Measurements from ENCODE around the gene SPATA9. TPM values are rescaled to one million over a fixed set of nuclear protein-coding genes. Genes with fewer than 3 reads are reported as not detected.
A peak's percentile ranks its signal among the peaks of the same experiment; 100 is the strongest.

SPATA9 gene
- total and polyA plus RNA-seq, 9 of the 15 experiments (the other 6 are each of a cell fraction or from before 2014, with no cell fraction given), result 0.16 to 5.5 (median 0.39) TPM; not detected in 3

GRCh38 chr5:95712347-95712958 lies 29.7 kb upstream of the SPATA9 start (continued):
- TF ChIP-seq ZNF707 (CRISPR knock-in tag; conservative IDR thresholded peaks at IDR 0.05), result no peak
- peak; percentile 82 for TF ChIP-seq MEF2A (IDR thresholded peaks at IDR 0.05; ENCODE audit: control insufficient read depth, low read depth, low read length)
- TF ChIP-seq, protein P1, sequence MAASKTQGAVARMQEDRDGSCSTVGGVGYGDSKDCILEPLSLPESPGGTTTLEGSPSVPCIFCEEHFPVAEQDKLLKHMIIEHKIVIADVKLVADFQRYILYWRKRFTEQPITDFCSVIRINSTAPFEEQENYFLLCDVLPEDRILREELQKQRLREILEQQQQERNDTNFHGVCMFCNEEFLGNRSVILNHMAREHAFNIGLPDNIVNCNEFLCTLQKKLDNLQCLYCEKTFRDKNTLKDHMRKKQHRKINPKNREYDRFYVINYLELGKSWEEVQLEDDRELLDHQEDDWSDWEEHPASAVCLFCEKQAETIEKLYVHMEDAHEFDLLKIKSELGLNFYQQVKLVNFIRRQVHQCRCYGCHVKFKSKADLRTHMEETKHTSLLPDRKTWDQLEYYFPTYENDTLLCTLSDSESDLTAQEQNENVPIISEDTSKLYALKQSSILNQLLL (CRISPR knock-in tag; IDR thresholded peaks at IDR 0.05; ENCODE audit: borderline replicate concordance), result no peak
- no peak for TF ChIP-seq E2F3 (CRISPR knock-in tag; IDR thresholded peaks at IDR 0.05)
- TF ChIP-seq TRIM28 (IDR thresholded peaks at IDR 0.05), result 0 out of 2 replicates have a peak, but pooled peaks have one; percentile 53
- peak; percentile 33; the same call in 1 of the 2 replicates for TF ChIP-seq GMEB1 (CRISPR knock-in tag; IDR thresholded peaks at IDR 0.05)
- no peak for TF ChIP-seq SRSF1 (IDR thresholded peaks at IDR 0.05; ENCODE audit: low read depth, low read length)
- TF ChIP-seq, protein P2, sequence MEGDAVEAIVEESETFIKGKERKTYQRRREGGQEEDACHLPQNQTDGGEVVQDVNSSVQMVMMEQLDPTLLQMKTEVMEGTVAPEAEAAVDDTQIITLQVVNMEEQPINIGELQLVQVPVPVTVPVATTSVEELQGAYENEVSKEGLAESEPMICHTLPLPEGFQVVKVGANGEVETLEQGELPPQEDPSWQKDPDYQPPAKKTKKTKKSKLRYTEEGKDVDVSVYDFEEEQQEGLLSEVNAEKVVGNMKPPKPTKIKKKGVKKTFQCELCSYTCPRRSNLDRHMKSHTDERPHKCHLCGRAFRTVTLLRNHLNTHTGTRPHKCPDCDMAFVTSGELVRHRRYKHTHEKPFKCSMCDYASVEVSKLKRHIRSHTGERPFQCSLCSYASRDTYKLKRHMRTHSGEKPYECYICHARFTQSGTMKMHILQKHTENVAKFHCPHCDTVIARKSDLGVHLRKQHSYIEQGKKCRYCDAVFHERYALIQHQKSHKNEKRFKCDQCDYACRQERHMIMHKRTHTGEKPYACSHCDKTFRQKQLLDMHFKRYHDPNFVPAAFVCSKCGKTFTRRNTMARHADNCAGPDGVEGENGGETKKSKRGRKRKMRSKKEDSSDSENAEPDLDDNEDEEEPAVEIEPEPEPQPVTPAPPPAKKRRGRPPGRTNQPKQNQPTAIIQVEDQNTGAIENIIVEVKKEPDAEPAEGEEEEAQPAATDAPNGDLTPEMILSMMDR (IDR thresholded peaks at IDR 0.05 in 2 of 3, conservative IDR thresholded peaks at IDR 0.05 in 1 of 3; ENCODE audit: insufficient read depth in 2 of 3, low read depth in 1 of 3, low read length in 3 of 3), result no peak
- TF ChIP-seq FOSL1 (tag; conservative IDR thresholded peaks at IDR 0.05), result peak; percentile 99
- peak; percentile 76; the same call in 1 of the 2 replicates for TF ChIP-seq RREB1 (CRISPR knock-in tag; IDR thresholded peaks at IDR 0.05)
- TF ChIP-seq, protein P3, sequence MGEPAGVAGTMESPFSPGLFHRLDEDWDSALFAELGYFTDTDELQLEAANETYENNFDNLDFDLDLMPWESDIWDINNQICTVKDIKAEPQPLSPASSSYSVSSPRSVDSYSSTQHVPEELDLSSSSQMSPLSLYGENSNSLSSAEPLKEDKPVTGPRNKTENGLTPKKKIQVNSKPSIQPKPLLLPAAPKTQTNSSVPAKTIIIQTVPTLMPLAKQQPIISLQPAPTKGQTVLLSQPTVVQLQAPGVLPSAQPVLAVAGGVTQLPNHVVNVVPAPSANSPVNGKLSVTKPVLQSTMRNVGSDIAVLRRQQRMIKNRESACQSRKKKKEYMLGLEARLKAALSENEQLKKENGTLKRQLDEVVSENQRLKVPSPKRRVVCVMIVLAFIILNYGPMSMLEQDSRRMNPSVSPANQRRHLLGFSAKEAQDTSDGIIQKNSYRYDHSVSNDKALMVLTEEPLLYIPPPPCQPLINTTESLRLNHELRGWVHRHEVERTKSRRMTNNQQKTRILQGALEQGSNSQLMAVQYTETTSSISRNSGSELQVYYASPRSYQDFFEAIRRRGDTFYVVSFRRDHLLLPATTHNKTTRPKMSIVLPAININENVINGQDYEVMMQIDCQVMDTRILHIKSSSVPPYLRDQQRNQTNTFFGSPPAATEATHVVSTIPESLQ (CRISPR knock-in tag; IDR thresholded peaks at IDR 0.05), result no peak
- peak; percentile 90 to 99 for TF ChIP-seq RCOR1 (IDR thresholded peaks at IDR 0.05; ENCODE audit: borderline replicate concordance in 1 of 2, low read depth in 2 of 2, low read length in 2 of 2)
- TF ChIP-seq CBX8 (IDR thresholded peaks at IDR 0.05; ENCODE audit: borderline replicate concordance, extremely low read depth, low read depth, low read length, poor library complexity, severe bottlenecking), result no peak
